Activated gamma-delta T cell treated with Interleukin-2 at 50 U/mL for 16 hours (primary cell): ENCODE measurements around the gene CASKIN2.
A peak's percentile ranks its signal among the peaks of the same experiment; 100 is the strongest.

Experiments used
- DNase-seq: peaks from one replicate; pipeline ENCODE4 v3.0.0-alpha.2; 2020

The CASKIN2 gene

GRCh38 chr17:75548813-75549212, 33.5 kb upstream of the CASKIN2 start:
- DNase-seq = no peak

- no peak for DNase-seq
Measured at GRCh38 chr17:75547091-75547490, 31.8 kb upstream of the CASKIN2 start.

GRCh38 chr17:75546181-75546580, 30.8 kb upstream of the CASKIN2 start:
- no peak for DNase-seq

- DNase-seq = no peak
Measured at GRCh38 chr17:75544250-75544649, 28.9 kb upstream of the CASKIN2 start.

- DNase-seq = no peak
Measured at GRCh38 chr17:75542728-75543336, 27.5 kb upstream of the CASKIN2 start.

- DNase-seq = no peak
Measured at GRCh38 chr17:75542229-75542628, 26.9 kb upstream of the CASKIN2 start.

GRCh38 chr17:75540923-75541503, 25.7 kb upstream of the CASKIN2 start:
- DNase-seq = no peak

GRCh38 chr17:75539967-75540729, 24.8 kb upstream of the CASKIN2 start:
- no peak for DNase-seq

- no peak for DNase-seq
Measured at GRCh38 chr17:75536366-75536765, 21.0 kb upstream of the CASKIN2 start.

GRCh38 chr17:75535871-75536270, 20.5 kb upstream of the CASKIN2 start:
- DNase-seq = no peak

- peak; percentile 66 for DNase-seq
Measured at GRCh38 chr17:75535119-75535537, 19.8 kb upstream of the CASKIN2 start.

- no peak for DNase-seq
Measured at GRCh38 chr17:75531721-75532072, 16.4 kb upstream of the CASKIN2 start.

GRCh38 chr17:75530837-75531720, 15.7 kb upstream of the CASKIN2 start:
- DNase-seq = no peak

- no peak for DNase-seq
Measured at GRCh38 chr17:75526555-75527270, 11.4 kb upstream of the CASKIN2 start.

GRCh38 chr17:75525806-75526554, 10.6 kb upstream of the CASKIN2 start:
- DNase-seq = no peak

- DNase-seq = peak; percentile 83
Measured at GRCh38 chr17:75524970-75525805, 9.9 kb upstream of the CASKIN2 start, which contains the start of gene LLGL2. TSS of gene LLGL2 (plus strand) at chr17:75525697. CDS start at chr17:75543427, 17,730 bp downstream.

- no peak for DNase-seq
Measured at GRCh38 chr17:75524269-75524969, 9.1 kb upstream of the CASKIN2 start.

GRCh38 chr17:75523647-75524046, 8.3 kb upstream of the CASKIN2 start:
- no peak for DNase-seq

GRCh38 chr17:75521951-75522727, 6.8 kb upstream of the CASKIN2 start:
- no peak for DNase-seq
